ENCODE data around the gene ZBED5.

Gene ZBED5

DNA sequence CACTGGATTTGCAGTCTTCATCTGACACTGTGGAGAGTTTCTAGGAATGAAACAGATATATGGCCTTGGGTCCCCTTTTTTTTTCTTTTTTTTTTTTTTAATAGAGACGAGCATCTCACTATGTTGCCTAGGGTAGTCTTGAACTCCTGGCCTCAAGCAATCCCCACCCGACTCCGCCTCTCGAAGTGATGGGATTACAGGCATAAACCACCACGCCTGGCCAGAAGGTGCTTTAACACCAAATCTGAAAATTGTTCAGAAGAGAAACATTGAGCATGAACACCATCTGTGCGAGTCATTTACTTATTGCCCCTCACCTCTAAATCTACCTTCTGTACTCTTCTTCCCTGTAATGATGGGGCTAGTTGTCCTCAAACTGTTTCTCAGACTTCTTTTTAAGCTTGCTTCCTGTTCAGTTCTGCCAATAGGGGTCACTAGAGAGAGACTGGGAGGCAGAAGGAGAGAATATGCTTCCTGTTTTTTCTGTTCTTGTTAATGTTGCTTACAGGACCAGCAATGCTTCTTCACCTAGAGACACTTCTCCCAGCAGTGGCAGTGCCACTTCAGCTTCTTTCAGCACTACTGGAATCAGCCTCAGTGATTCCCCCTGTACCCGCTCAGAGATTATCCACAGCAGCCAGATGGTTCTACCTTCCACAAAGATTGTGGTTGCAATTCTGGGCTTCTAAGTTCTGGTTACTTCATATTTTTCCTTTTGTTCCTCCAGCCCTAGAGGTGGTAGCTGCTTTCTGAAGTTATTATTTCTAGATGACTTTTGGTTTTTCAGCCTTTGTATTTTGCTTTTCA lies 20.8 kb upstream of the ZBED5 start:
- DNase-seq (ENCODE audit: low read depth): no peak

DNA sequence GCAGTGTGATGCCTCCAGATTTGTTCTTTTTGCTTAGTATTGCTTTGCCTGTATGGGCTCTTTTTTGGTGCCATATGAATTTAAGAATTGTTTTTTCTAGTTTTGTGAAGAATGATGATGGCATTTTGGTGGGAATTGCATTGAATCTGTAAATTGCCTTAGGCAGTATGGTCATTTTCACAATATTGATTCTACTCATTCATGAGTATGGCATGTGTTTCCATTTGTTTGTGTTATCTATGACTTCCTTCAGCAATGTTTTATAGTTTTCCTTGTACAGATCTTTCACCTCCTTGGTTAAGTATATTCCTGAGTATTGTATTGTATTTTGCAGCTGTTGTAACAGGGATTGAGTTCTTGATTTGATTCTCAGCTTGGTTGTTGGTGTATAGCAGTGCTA lies 18.3 kb upstream of the ZBED5 start:
- DNase-seq (ENCODE audit: low read depth): no peak

DNA sequence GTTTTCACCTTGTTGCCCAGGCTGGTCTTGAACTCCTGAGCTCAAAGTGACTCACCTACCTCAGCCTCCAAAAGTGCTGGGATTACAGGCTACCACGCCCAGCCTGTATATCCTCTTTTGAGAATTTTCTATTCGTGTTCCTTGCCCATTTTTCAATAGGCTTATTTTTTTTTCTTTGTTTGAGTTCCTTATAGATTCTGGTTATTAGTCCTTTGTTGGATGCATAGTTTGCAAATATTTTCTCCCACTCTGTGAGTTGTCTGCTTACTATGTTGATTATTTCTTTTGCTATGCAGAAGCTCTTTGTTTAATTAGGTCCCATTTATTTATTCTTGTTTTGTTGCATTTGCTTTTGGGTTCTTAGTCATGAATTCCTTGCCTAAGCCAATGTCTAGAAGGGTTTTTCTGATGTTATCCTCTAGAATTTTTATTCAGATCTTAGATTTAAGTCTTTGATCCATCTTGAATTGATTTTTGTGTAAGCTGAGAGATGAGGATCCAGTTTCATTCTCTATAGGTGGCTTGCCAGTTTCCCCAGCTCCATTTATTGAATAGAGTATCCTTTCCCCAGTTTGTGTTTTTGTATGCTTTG lies 17.7 kb upstream of the ZBED5 start:
- DNase-seq (ENCODE audit: low read depth): no peak

DNA sequence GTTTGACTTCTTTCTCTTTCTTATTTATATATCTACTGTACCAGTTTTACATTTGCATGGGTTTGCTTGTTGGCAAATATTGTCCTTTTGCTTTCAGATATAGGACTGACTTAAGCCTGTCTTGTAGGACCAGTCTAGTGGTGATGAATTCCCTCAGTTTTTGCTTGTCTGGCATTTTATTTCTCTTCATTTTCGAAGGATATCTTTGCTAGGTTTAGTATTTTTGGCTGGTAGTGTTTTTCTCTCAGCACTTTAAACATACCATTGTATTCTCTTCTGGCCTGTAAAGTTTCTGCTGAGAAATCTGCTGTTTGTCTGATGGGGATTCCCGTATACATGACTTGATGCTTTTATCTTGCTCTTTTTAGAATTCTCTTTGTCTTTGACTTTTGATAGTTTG lies 14.2 kb upstream of the ZBED5 start:
- no peak for DNase-seq (ENCODE audit: low read depth)

DNA sequence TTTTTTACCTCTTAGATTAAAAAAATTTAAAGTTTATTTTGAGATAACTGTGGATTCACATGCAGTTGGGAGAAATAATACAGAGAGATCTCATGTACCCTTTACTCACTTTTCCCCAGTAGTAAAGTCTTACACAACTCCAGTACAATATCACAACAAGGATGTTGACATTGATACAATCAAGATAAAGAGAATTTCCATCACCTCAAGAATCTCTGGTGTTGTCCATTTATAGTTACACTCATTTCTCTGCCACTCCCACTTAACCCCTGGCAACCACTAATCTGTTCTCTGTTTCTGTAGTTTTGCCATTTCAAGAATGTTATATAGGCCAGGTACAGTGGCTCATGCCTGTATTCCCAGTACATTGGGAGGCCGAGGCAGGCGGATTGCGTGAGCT lies 10.5 kb upstream of the ZBED5 start:
- no peak for DNase-seq (ENCODE audit: low read depth)

DNA sequence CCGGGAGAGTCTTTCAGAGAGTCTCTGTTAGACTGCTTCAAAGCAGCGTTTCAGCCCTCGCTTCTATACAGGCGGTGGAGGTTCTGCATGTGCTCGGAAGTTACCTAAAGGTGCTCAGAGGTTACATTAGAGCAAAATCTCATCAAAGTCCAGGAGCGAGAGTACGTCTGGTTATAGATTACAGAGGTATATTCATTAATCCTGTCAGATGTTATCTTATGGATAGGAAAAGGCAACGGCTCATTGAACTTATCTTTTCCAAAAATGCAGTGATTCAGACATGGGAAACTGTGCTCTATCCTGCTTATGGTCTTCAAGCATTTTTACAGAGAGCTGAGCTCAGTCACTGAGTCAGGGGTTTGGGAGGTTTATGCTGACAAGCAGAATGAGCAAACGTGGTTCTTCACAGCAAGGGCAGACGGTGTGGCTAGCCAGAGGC lies 9.1 kb upstream of the ZBED5 start:
- peak; percentile 45 for DNase-seq (ENCODE audit: low read depth)

DNA sequence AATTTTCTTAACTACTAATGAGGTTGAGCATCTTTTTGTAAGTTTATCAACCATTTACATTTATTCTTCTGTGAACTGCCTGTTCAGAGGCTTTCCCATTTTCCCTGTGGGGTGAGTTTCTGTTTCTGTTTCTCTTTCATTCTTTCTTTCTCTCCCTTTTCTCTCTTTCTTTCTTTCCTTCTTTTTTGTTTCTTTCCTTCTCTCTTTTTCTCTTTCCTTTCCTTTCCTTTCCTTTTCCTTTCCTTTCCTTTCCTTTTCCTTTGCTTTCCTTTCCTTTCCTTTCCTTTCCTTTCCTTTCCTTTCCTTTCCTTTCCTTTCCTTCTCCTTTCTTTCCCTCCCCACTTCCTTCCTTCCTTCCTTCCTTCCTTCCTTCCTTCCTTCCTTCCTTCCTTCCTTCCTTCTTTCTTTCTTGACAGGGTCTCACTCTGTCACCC lies 8.0 kb upstream of the ZBED5 start:
- no peak for DNase-seq (ENCODE audit: low read depth)

DNA sequence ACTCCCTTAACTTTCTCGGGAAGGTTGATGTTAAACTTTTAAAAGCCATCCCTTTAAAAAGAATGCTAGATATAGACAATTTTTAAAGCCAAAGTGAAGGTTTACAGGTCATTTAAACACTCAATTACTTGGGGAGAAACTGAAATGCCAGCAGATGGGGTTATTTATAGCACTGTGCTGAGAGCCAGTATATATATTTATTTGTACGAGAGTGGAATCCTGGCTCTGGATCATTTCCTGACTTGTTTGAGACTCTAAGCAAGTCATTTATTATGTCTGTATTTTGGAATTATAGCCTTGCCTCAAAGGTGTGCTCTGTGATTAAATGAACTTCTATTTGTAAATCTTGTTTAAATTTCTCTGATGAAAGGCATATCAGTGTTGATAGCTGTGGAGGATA lies 6.8 kb upstream of the ZBED5 start:
- no peak for DNase-seq (ENCODE audit: low read depth)

DNA sequence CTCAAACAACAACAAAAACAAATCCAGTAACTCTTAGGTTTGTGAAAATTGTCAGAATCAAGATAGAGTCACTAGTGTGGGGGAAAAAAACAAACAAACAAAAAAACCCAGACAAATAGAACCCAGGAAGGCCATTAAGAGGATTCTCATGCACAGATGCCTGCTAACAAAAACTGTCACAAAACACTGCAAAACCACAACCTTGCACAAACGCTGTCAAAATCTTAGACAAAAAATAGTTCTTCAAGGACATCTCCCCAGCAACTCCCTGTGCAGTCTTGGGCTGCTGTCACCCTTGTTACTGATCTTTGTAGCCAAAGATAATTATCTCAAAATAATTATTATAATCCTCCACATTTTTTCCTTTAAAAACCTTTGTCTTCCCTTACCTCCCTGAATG lies 4.6 kb upstream of the ZBED5 start:
- no peak for DNase-seq (ENCODE audit: low read depth)

DNA sequence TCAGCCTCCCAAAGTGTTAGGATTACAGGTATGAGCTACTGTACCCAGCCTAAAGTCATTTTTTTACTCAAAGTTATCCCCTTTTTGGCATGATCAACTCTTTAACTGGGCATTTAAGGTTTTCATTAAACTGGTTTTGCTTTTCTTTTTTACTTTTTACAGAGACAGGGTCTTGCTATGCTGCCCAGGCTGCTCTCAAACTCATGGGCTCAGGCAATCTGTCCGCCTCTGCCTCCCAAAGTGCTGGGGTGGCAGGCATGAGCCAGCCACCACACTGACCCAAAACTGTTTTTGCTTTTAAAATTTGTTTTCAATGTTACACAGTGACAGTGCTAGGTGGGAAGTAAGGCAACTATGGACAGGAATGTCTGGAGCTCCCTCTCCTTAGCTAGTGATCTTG lies 3.9 kb upstream of the ZBED5 start:
- DNase-seq (ENCODE audit: low read depth): no peak

DNA sequence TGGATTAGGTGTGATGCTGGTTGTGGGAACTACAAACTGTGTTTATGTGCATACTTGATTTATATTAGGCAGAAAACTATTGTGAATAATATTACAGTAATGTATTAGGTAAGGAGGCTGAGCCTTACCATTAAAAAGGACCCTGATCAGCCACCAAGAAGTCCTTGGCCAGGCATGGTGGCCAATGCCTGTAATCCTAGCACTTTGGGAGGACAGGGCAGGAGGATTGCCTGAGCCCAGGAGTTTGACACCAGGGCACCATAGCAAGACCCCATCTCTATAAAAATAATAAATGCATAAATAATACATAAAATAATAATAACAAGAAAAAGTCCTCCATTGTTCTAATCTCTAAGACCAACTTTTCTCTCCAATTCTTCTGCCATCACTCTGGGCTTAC lies 3.2 kb upstream of the ZBED5 start:
- no peak for DNase-seq (ENCODE audit: low read depth)

DNA sequence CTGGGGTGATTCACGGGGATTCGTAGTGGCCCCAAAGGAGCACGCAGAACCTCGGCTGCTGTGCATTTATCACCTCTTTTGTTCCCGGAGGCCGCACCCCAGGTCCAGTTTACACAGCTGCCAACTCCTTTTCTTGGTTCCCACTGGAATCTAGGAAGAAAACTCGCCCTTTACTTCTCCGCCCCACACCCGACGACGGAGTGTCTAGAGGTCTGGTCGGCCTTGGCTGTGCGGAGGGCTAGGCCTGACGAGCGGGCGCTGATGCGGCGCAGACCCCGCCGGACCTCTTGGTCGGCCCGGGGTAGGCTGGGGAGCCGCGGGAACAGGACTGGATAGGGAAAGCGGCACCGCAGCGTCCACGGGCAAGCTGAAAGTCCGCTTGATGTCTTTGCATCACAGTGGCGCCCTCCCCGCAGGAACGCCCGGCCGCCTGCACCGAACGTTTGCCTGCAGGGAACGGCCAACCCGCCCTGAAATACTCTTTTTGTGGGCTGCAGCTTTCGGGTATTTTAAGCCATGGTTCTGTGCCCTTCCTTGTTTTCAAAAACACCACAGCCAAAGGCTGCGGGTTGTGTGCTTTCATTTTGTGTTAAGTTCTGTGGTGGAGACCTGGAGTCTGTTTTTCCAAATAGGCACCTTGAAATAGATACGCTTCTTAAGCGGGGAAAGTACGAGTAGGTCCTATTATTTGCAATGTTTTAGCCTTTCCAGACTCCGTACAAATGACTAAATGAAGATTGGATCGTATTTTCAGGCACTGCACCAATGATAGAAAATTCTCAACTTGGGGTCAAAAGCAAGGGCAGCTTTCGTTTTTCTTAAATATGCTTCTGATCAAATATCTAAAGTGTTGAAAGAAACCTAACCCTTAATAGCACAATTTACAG lies 829 bp upstream of the ZBED5 start:
- DNase-seq (ENCODE audit: low read depth): no peak

DNA sequence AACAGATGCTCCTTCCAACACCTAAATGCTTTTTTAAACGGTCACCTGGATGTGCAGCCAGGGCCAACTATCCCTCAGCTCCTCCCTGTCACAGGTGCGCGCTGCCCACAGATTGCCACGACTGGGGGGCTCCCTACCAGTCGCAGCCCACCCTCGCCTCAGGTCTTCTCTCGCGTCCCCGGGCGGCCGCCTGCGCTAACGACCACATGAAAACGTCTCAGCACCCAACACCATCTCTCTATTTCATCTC lies 469 bp downstream of the ZBED5 start:
- no peak for DNase-seq (ENCODE audit: low read depth)

DNA sequence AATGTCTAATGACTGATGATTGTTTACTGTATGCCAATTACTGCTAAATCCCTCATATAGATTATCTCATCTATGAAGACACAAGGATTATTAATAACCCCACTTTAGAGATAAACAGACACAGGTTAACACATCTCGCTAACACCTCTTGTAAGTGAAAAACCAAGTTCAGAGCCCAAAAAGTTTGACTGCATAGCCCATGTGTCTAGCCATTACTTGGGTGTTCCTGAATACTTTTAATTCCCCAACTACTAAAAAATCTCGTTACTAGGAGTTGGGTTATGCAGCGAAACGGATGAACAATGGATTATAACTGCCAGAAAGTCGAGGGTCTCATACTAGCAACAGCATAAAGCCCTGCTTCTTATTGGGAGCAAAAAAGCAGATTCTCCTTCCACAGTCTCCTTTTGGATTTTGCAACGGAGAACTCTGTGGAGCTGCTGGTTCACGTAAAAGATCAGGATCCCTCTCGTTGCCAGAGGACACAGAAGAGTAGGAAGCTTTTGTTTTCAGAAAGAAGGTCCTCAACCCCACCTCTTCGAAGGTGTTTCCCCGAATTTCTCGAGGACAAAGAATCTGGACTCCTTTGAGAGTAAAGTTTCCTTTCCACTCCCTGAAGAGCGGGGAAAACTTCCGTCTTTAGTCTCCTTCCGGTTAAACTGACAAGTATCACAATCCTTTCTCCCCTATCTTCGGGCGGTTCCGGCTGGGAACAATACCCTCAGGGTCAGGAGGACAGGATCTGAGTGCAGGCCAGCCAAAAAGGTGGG lies 979 bp downstream of the ZBED5 start:
- no peak for DNase-seq (ENCODE audit: low read depth)

DNA sequence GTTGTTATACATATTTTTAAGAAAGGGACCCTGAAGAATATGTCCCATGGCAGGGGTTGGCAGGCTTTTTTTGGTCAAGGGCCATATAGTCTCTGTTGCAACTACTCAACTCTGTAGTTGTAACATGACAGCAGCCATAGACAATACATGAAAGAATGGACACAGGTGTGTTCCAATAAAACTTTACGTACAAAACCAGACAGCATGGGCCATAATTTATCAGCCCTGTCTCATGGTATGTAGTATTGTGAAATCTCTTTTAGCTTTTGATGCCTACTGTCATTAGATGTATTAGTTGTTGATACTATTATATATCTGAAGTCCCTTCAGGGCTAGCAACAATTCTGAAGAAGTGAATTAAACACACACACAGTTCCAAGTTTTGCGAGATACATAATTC lies 2.6 kb downstream of the ZBED5 start:
- DNase-seq (ENCODE audit: low read depth): no peak

DNA sequence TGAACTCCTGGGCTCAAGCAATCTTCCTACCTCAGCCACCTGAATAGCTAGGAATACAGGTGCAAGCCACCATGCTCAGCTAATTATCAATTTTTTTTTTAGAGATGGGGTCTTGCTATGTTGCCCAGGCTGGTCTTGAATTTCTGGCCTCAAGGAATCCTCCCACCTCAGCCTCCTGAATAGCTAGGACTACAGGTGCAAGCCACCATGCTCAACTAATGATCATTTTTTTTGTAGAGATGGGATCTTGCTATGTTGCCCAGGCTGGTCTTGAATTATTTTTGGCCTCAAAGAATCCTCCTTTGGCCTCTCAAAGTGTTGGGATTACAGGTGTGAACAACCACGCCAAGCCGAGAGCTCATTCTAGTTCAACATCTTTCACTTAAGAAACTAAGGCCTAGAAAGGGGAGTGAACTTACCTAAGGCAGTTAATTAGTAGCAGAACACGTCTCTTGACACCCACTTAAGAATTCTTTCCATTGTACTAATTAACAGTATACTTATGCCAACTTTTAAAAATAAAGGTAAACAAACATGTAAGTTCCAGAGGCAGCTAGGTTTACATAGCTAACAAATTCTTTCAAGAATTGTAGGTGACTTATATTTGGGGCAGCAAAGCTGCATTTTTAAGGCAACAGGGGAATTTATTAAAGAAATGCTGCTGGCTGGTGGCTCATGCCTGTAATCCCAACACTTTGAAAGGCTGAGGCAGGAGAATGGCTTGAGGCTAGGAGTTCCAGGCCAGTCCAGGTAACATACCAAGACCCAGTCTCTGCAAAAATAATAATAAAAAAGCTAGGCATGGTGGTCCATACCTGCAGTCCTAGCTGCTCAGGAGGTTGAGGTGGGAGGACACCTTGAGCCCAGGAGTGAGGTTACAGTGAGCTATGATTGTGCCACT lies 9.6 kb downstream of the ZBED5 start:
- DNase-seq (ENCODE audit: low read depth): no peak

DNA sequence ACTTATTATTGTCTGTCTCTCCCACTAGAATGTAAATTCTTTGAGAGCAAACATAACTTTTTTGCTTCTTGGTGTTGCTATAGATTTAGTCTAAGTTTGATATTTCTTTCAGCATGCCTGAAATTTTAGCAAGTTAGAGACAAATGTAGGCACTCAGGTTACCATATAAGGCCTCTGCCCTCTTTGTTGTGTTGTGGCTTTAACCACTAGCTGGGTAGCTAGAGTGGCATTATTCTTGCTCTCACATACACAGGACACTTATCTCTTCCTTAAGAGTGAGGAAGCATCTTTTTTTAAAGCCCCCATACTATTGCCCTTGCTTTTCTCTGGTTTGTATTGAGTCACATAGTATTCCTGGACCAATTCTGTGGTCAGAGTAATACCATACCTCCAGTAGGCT lies 11.2 kb downstream of the ZBED5 start:
- DNase-seq (ENCODE audit: low read depth): no peak

DNA sequence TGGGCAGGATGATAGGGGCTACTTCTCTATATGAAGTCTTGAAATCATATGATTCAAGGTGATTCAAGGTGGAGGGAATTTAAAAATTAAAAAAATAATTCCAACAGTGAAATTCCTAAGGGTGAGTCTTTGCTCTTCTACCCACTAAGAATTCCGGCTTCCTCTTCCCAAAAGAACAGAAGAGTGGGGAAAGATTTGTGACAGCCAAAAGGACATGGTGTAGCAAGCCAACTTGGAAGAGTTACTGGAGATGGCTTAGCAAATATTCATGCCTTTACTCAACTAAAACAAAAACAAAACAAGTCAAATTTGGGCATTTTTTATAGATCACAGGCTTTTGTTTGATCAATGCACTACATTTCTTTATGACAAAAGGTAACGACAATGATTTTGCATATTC lies 12.3 kb downstream of the ZBED5 start:
- DNase-seq (ENCODE audit: low read depth): no peak

DNA sequence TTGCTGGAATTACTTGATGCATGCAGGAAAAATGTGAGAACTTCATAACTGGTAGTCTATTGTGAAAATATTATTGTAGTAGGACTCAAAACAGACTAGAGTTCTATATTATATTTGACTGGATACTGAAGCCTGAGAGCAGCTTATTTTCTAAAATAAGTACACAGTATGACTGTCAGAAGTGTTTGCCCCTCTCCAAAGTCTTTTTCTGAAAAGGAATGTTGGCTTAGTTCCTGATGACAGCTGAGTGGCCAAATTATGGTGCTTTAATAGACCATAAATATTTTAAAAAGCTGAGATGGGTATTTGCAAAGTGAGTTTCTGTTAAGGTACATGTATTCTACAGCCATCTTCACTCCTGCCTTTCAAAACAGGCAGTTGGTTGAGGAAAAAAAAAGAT lies 13.1 kb downstream of the ZBED5 start:
- DNase-seq (ENCODE audit: low read depth): no peak

DNA sequence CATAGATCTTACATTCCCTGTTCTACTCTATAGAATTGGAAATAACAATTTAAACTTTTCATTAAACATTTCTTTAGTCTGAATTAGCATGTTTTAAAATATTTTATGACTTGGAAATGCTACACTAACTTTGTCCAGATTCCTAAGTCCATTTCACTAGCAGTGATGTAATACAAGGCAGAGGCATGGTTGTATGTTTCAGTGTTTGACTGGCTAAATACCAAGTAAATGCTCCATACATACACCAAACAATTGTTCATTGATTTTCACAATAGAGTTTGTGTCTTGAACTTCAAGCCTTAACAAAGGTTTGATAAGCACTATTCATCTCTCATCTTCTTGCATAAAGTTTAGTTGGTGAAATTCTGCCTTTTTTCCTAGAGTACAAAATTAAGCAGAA lies 13.5 kb downstream of the ZBED5 start:
- no peak for DNase-seq (ENCODE audit: low read depth)

DNA sequence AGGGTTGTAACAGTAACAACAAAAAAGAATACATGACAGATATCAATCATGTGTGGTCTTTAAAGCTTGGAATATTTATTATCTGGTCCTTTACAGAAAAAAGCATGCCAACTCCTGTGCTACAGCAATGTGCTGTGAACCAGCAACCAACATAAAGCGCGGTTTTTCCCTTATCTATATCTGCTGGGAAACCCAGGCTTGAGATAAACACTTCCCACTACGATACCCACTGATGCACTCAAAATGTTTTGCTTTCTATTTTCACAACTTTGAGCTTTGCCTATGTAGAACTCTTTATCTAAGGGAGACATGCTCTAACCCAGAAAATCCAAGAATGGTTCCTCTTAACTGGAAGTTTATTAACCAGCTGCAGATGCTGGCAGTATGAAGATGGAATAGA lies 19.0 kb downstream of the ZBED5 start:
- DNase-seq (ENCODE audit: low read depth): no peak

DNA sequence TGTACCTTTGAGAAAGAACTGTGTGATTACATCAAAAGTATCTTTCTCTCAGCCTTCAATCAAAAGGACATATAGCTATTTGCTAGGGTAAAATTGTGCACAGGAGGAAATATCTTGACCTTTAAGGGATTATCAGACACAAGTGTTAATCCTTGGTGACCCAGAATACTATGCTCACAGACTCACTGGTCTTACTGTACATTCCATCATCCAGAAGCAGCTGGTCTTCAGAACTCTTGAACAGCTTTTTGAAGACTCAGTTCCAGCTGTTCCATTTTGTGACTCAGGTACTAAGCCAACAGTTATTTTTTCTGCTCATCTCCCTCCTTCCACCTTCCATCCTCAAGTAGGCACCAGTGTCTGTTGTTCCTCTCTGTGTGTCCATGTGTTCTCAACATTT lies 19.8 kb downstream of the ZBED5 start:
- no peak for DNase-seq (ENCODE audit: low read depth)
